Activated T-cell treated with anti-CD3 and anti-CD28 coated beads, Interleukin-2, amount 50 U/mL, for 72 hours (primary cell): ENCODE measurements around the gene CHPF. TPM values are rescaled to one million over a fixed set of nuclear protein-coding genes. Genes with fewer than 3 reads are reported as not detected.

Experiments
- ATAC-seq, 2 donors: fragments of 150-1000 bp; cut with Tn5 transposase; replicated peaks in 1 of 2; 2 replicates each; pipeline ENCODE4 v1.10.0; 2021; ENCODE audit warnings: moderate library complexity in 2 of 2, mild to moderate bottlenecking in 1 of 2
- DNase-seq, 2 donors: peaks; one replicate each; pipeline ENCODE4 v3.0.0; 2021 to 2022; ENCODE audit warnings: mixed read lengths in 1 of 2
- H3K27ac Mint-ChIP-seq: one replicate; pipeline ENCODE4 v1.8.0; 2022; ENCODE audit warnings: mild to moderate bottlenecking, moderate library complexity, mixed read lengths
- H3K27me3 Mint-ChIP-seq: one replicate; pipeline ENCODE4 v1.8.0; 2022; ENCODE audit warnings: low read depth, mixed read lengths
- H3K36me3 Mint-ChIP-seq, 2 donors: one replicate each; pipeline ENCODE4 v1.8.0; 2022; ENCODE audit warnings: mixed read lengths in 2 of 2, mild to moderate bottlenecking in 1 of 2; ENCODE audit not compliant: insufficient read depth in 2 of 2
- H3K4me1 Mint-ChIP-seq: one replicate; pipeline ENCODE4 v1.8.0; 2022; ENCODE audit warnings: low read depth, mixed read lengths
- H3K4me3 Mint-ChIP-seq, 2 donors: one replicate each; pipeline ENCODE4 v1.8.0; 2022; ENCODE audit warnings: mild to moderate bottlenecking in 2 of 2, mixed read lengths in 2 of 2, moderate library complexity in 2 of 2
- H3K9me3 Mint-ChIP-seq, 2 donors: one replicate each; pipeline ENCODE4 v1.8.0; 2022; ENCODE audit warnings: mixed read lengths in 2 of 2
- total RNA-seq, 2 donors: library from RNA; stranded (reverse); gene quantifications; one replicate each; pipeline ENCODE4 v1.2.3, GENCODE V29; 2022

CHPF gene
- 10 to 100 TPM; 24.7 to 25.5 TPM for total RNA-seq

GRCh38 chr2:219543596-219544358, at the start of gene CHPF, which contains the start of gene TMEM198:
Gene CHPF, minus strand, starts transcription at chr2:219543809. Its CDS starts 271 bp downstream, at chr2:219543538.
Gene TMEM198, plus strand, starts transcription at chr2:219544028. Its CDS starts 700 bp downstream, at chr2:219544728.
- H3K27me3 Mint-ChIP-seq, result peaks cover 20% of the 10 kb centered on the region
- peaks cover 0 to 2% of the 10 kb centered on the region in 2 donors for H3K36me3 Mint-ChIP-seq
- H3K4me1 Mint-ChIP-seq, result peaks cover 20% of the 10 kb centered on the region
- peak; percentile 97 to 98 for DNase-seq
- H3K9me3 Mint-ChIP-seq, result no peaks in the 10 kb centered on the region
- H3K4me3 Mint-ChIP-seq, result peak within 1 kb of the TSS; percentile 85 to 96
- peak; percentile 84 to 85 for ATAC-seq
- peak within 1 kb of the TSS; percentile 83 for H3K27ac Mint-ChIP-seq

- no peak overlapping the region for H3K27ac Mint-ChIP-seq
- H3K4me1 Mint-ChIP-seq, result peaks cover 11% of the 10 kb centered on the region
- H3K9me3 Mint-ChIP-seq, result no peaks in the 10 kb centered on the region
- no peaks in the 10 kb centered on the region for H3K36me3 Mint-ChIP-seq
- H3K4me3 Mint-ChIP-seq, result no peak overlapping the region
- ATAC-seq, result no peak
- DNase-seq, result no peak
- H3K27me3 Mint-ChIP-seq, result peaks cover 9% of the 10 kb centered on the region
Observed at GRCh38 chr2:219593154-219593553, 49.5 kb upstream of the CHPF start.

GRCh38 chr2:219592736-219593135, 49.1 kb upstream of the CHPF start:
- no peaks in the 10 kb centered on the region for H3K9me3 Mint-ChIP-seq
- H3K4me3 Mint-ChIP-seq, result no peak overlapping the region
- peaks cover 9% of the 10 kb centered on the region for H3K27me3 Mint-ChIP-seq
- peaks cover 9% of the 10 kb centered on the region for H3K4me1 Mint-ChIP-seq
- no peak overlapping the region for H3K27ac Mint-ChIP-seq
- no peaks in the 10 kb centered on the region for H3K36me3 Mint-ChIP-seq
- ATAC-seq, result no peak
- no peak for DNase-seq

GRCh38 chr2:219591091-219591490, 47.5 kb upstream of the CHPF start:
- DNase-seq (no peak), ATAC-seq (no peak)
- Mint-ChIP-seq H3K4me1 (no peaks in the 10 kb centered on the region), H3K36me3 (no peaks in the 10 kb centered on the region), H3K27me3 (peaks cover 15% of the 10 kb centered on the region), H3K27ac (no peak overlapping the region), H3K4me3 (no peak overlapping the region), H3K9me3 (no peaks in the 10 kb centered on the region)

GRCh38 chr2:219581346-219581745, 37.7 kb upstream of the CHPF start:
- Mint-ChIP-seq H3K4me3 (no peak overlapping the region), H3K4me1 (no peaks in the 10 kb centered on the region), H3K27me3 (peaks cover 26% of the 10 kb centered on the region), H3K36me3 (no peaks in the 10 kb centered on the region), H3K27ac (no peak overlapping the region), H3K9me3 (no peaks in the 10 kb centered on the region)
- DNase-seq (no peak), ATAC-seq (no peak)

GRCh38 chr2:219578811-219579613, 35.4 kb upstream of the CHPF start:
- ATAC-seq, result no peak

GRCh38 chr2:219576505-219577388, 33.1 kb upstream of the CHPF start:
- Mint-ChIP-seq H3K4me3 (no peak overlapping the region), H3K4me1 (no peaks in the 10 kb centered on the region), H3K27ac (no peak overlapping the region), H3K27me3 (peaks cover 43% of the 10 kb centered on the region), H3K36me3 (no peaks in the 10 kb centered on the region), H3K9me3 (no peaks in the 10 kb centered on the region)
- ATAC-seq, result no peak
- no peak for DNase-seq

More at GRCh38 chr2:219578811-219579613, 35.4 kb upstream of the CHPF start:
- Mint-ChIP-seq H3K4me1 (no peaks in the 10 kb centered on the region), H3K9me3 (no peaks in the 10 kb centered on the region), H3K36me3 (no peaks in the 10 kb centered on the region), H3K27me3 (peaks cover 29% of the 10 kb centered on the region), H3K27ac (no peak overlapping the region), H3K4me3 (no peak overlapping the region)
- DNase-seq, result no peak

GRCh38 chr2:219575566-219576504, 32.2 kb upstream of the CHPF start:
- peak in 1 of 2 donors; percentile 19 for ATAC-seq

GRCh38 chr2:219574484-219575311, 31.1 kb upstream of the CHPF start:
- peaks cover 51% of the 10 kb centered on the region for H3K27me3 Mint-ChIP-seq
- no peak overlapping the region for H3K27ac Mint-ChIP-seq
- H3K9me3 Mint-ChIP-seq, result no peaks in the 10 kb centered on the region
- no peak for DNase-seq
- no peak for ATAC-seq
- H3K36me3 Mint-ChIP-seq, result no peaks in the 10 kb centered on the region
- H3K4me3 Mint-ChIP-seq, result no peak overlapping the region
- H3K4me1 Mint-ChIP-seq, result no peaks in the 10 kb centered on the region

More at GRCh38 chr2:219575566-219576504, 32.2 kb upstream of the CHPF start:
- no peak for DNase-seq
- Mint-ChIP-seq H3K9me3 (no peaks in the 10 kb centered on the region), H3K4me3 (no peak overlapping the region), H3K27me3 (peaks cover 47% of the 10 kb centered on the region), H3K4me1 (no peaks in the 10 kb centered on the region), H3K36me3 (no peaks in the 10 kb centered on the region), H3K27ac (no peak overlapping the region)

GRCh38 chr2:219573166-219573565, 29.6 kb upstream of the CHPF start:
- H3K27me3 Mint-ChIP-seq, result peaks cover 55% of the 10 kb centered on the region
- ATAC-seq, result no peak
- H3K9me3 Mint-ChIP-seq, result no peaks in the 10 kb centered on the region

GRCh38 chr2:219572237-219573001, 28.8 kb upstream of the CHPF start, which contains the start of gene INHA:
Gene INHA, plus strand, starts transcription at chr2:219572310. Its CDS starts 65 bp downstream, at chr2:219572375.
- Mint-ChIP-seq H3K4me1 (no peaks in the 10 kb centered on the region), H3K27me3 (peaks cover 55% of the 10 kb centered on the region), H3K27ac (no peak within 1 kb of the TSS), H3K36me3 (no peaks in the 10 kb centered on the region), H3K4me3 (peak within 1 kb of the TSS in 1 of 2 donors; percentile 9), H3K9me3 (no peaks in the 10 kb centered on the region)
- DNase-seq (no peak), ATAC-seq (no peak)

More at GRCh38 chr2:219573166-219573565, 29.6 kb upstream of the CHPF start:
- no peak for DNase-seq
- no peak overlapping the region for H3K4me3 Mint-ChIP-seq
- no peaks in the 10 kb centered on the region for H3K4me1 Mint-ChIP-seq
- no peak overlapping the region for H3K27ac Mint-ChIP-seq
- H3K36me3 Mint-ChIP-seq, result no peaks in the 10 kb centered on the region
